HL-60 (cell line): ENCODE measurements around the gene PRIMA1.

Experiments used
- CTCF ChIP-seq: IDR thresholded peaks from one replicate; pipeline ENCODE4 v1.5.1; 2011; ENCODE audit warnings: low read length, control low read depth, inconsistent platforms; ENCODE audit not compliant: insufficient read depth
- POLR2AphosphoS5 ChIP-seq: IDR thresholded peaks from 2 replicates; pipeline ENCODE4 v1.6.1; 2012; ENCODE audit warnings: low read depth
- REST ChIP-seq: IDR thresholded peaks from 2 replicates; pipeline ENCODE4 v1.6.1; 2012; ENCODE audit warnings: low read depth; ENCODE audit not compliant: insufficient replicate concordance

- TF ChIP-seq CTCF (no peak), POLR2AphosphoS5 (no peak), REST (no peak)
These were observed 84.3 kb downstream of the PRIMA1 start for GRCh38 chr14:93703941-93704340.
